ENCODE results near the gene SYNGR3.

- TF ChIP-seq CTCF (IDR thresholded peaks at IDR 0.05) (no peak), POLR2A (IDR thresholded peaks at IDR 0.05) (no peak)
Measured at GRCh38 chr16:2025251-2025650, 35.5 kb downstream of the SYNGR3 start.

Data from esophagus squamous epithelium (tissue), 4 donors.